NCI-H82 treated with DMSO at 0.1 percent for 48 hours (cell line): Measurements from ENCODE around the gene GRPEL1.

Source experiments
- DNase-seq: peaks from one replicate; lab custom pipeline; 2025; ENCODE audit not compliant: unreplicated experiment; lab: John Stamatoyannopoulos, UW

The GRPEL1 gene

GRCh38 chr4:7067126-7067451 is 775 bp downstream of the GRPEL1 start:
- DNase-seq = no peak

- no peak for DNase-seq
These were observed 1.4 kb downstream of the GRPEL1 start for GRCh38 chr4:7066493-7066892.

DNA sequence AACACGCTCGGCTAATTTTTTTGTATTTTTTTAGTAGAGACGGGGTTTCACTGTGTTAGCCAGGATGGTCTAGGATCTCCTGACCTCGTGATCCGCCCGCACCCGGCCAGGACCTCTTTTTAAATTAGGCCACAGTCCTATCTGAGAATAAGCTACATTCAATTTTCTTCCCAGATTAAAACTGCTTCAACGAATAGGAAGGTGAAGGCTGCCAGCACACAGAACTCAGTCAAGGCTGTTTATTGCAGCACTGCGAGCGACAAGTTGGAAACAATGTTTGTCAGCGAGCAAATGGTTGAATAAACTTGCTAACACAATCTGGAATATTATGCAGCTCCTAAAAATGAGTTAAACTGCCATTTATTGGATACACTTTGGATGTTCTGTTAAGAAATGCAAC is 1.9 kb downstream of the GRPEL1 start:
- DNase-seq = no peak

GRCh38 chr4:7063362-7063761 is 4.5 kb downstream of the GRPEL1 start:
- no peak for DNase-seq

GRCh38 chr4:7062816-7063215 is 5.0 kb downstream of the GRPEL1 start:
- DNase-seq = no peak

GRCh38 chr4:7061815-7062214 is 6.0 kb downstream of the GRPEL1 start:
- no peak for DNase-seq

DNA sequence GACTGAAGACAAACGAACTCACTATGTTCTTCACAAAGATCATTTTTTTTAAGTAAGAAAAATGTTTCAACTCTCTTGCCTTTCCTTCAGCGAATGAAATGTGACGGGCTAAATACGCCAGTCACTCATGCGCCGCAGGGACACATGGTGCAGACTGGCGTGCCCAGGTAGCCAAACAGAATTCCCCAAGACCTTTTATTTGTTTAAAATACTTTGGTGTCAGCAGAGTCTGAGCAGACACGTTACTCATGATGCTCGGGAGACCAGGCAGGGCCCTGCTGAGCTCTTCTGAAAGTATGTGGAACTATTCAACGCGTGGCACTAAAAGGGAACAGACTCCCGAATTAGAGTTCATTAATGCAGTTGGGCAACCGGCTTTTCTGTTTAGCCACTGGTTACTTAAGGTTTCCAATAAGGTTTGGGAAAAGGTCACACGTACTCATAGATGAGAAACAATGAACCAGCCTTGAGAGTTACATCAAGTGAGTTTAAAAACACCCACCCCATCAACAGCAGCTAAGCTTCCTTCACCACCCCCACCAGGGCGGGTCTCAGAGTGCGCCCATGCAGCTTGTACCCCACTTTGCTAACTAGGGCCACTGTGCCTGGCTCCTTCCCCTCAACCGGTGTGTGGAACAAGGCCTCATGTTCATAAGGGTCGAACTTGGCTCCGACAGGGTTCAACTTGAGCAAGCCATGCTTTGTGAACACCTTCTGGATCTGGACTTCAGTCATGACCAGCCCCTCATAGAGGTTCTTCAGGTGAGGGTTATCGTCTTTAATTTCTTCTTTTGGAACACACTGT is 7.3 kb downstream of the GRPEL1 start:
- no peak for DNase-seq

GRCh38 chr4:7059662-7060061 is 8.2 kb downstream of the GRPEL1 start:
- no peak for DNase-seq

- DNase-seq = no peak
These were observed 9.1 kb downstream of the GRPEL1 start for GRCh38 chr4:7058792-7059191.

DNA sequence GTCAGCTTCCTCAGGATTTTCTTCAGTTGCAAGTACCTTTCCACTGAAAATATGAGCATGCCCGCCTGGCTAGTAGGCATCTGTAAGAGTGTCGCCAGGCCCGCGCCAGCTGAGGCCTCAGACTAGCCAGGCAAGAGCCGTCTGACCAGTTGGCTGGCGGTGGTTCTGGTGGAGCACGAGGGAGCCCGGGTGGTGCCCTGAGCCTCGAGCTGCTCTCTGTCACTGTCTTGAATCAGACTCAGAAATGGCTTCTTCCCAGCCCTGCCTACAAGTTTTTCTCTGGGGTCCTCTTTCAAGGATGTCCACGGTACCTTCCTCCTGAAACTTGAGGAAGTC is 11.9 kb downstream of the GRPEL1 start:
- DNase-seq = no peak

DNA sequence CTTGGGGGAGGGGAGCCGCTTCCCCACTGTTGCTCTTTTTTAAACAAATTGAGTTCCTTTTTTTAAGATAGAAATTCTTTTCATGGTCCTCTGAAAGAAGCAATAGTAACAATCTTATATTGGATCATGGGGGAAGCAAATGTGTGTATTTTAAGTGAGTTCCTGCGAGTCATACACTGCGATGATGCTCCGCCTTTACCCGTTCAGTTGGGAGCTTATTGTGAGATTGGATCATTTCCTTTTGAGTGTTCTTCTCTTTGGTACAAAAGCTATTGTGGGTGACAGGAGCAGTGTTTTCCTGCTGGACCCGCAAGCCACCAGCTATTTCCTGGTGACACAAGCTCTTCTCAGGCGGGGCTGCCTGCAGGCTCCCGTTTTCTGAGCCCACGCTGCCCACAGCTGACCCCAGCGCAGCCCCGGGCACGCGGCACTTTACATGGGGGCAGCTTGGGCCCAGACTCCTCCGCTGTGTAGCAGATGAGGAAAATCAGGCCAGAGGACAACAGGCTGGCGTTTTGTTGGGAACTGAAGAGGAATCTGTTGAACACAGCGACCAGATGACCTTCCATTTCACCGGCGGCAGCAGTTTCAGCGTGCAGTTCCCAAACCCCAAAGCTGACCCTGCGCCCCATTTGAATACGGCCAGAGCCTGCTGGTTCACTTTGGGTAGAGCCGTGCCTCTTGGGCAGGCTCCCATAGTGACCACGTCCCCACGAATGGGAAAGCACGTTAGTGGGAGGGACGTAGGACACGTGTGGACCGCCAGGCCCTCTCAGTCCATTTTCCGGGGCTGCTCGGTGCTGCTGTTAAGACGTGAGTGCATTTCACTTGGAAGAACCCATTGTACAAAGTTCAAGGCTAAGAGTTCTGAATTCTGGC is 12.5 kb downstream of the GRPEL1 start:
- DNase-seq = no peak

DNA sequence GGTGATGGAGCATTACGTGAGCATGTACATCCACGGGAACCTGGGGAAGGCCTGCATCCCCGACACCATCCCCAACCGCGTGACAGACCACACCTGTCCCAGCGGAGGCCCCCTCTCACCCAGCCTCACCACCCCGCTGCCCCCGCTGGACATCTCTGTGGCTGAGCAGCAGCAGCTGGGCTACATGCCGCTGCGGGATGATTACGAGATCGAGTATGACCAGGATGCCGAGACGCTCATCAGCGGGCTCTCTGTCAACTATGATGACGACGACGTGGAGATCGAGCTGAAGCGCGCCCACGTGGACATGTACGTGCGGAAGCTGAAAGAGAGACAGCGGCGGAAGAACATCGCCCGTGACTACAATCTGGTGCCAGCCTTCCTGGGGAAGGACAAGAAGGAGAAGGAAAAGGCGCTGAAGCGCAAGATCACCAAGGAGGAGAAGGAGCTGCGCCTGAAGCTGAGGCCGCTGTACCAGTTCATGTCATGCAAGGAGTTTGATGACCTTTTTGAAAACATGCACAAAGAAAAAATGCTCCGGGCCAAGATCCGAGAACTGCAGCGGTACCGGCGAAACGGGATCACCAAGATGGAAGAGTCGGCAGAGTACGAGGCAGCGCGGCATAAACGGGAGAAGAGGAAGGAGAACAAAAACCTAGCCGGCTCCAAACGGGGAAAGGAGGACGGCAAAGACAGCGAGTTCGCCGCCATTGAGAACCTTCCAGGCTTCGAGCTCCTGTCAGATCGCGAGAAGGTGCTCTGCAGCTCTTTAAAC is 13.6 kb downstream of the GRPEL1 start:
- no peak for DNase-seq

DNA sequence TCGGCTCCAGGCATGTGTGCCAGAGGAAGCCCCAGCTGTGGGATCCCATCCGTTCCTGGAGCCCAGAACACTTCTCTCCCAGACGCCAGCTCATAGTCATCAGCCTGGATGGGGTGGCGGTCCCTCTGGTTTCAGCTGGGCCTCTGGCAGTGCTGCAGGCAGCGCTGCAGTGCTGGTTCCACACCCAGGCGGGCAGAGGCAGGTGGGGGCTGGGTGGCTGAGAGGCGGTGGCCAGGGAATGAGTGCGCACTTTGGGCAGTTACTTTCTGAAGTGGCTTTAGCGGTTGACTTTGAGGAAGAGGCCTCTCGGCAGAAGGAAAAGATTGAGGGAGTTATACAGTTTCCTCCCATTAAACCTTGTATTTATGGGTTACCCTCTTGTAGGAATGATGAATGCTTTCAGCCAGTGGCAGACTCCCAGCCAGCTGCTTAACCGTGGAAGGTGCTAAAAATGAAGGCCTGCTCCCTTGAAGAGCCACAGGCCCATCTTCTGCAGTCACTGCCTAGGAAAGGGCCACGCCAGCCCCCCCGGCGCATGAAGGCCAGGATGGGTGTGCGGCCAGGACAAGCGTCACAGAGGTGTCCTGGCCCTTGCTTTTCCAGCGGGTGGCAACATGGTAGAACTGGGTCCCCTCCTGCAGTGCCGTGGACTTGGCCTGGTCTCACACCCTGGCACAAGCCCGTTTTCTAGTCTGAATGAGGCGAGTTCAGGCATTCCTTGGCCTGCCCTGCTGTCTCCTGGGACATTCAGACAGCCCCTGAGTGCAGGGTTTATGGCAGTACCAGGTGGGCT is 14.7 kb downstream of the GRPEL1 start:
- no peak for DNase-seq

GRCh38 chr4:7052313-7052712 is 15.6 kb downstream of the GRPEL1 start:
- no peak for DNase-seq

- no peak for DNase-seq
These were observed 16.0 kb downstream of the GRPEL1 start for GRCh38 chr4:7051905-7052304.

GRCh38 chr4:7051144-7051495 is 16.7 kb downstream of the GRPEL1 start:
- DNase-seq = no peak

- no peak for DNase-seq
These were observed 17.3 kb downstream of the GRPEL1 start for GRCh38 chr4:7050481-7051143.

- DNase-seq = no peak
These were observed 18.1 kb downstream of the GRPEL1 start for GRCh38 chr4:7049739-7050138.

DNA sequence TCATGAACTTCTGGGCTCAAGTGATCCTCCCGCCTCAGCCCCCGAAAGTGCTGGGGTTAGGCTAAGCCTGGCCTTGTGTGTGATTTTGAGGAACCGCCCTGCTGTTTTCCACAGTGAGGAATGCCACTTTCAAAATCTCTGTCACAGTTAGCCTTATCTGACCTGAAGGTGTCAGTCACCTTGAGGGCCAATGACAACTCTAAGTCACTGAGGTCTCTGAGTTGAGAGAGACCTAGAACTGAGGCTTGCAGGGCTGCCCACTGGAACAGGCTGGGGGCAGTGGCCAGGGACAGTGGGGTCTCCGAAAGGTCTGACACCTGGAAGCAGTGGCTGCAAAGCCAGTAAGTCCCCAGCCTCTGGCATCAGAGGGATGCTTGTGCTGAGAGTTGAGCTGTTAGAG is 18.6 kb downstream of the GRPEL1 start:
- no peak for DNase-seq

GRCh38 chr4:7048642-7049041 is 19.2 kb downstream of the GRPEL1 start:
- DNase-seq = no peak

DNA sequence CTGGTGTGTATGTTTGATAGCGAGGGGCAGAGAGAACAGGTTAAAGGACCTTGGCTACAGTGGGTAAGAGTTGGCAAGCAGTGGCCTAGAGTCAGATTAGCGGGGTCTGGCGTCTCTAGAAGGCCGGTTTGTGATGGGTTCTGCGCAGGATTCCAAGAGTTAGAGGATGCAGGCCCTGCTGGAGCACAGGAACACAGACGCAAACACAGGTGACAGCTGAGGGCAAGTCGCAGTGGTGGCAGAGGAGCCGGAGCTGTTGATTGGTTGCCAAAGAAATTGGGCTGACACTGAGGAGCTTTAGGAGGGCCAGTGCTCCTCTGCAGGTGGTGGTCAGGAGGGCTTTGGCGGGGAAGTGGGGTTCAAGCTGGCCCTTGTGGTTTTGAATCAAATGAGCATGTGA is 20.9 kb downstream of the GRPEL1 start:
- DNase-seq = no peak
